H9 (cell line): Measurements from ENCODE around the gene C1orf226. TPM values are rescaled to one million over a fixed set of nuclear protein-coding genes. Genes with fewer than 3 reads are reported as not detected.
A peak's percentile ranks its signal among the peaks of the same experiment; 100 is the strongest.

Experiments used
- DNase-seq: peaks from one replicate; pipeline ENCODE4 v3.0.0-alpha.2; 2017
- H2AFZ ChIP-seq: one replicate; pipeline ENCODE4 v1.6.1; 2013; ENCODE audit warnings: mild to moderate bottlenecking, low read length, control low read depth, moderate library complexity
- H2AK5ac ChIP-seq: 2 replicates; pipeline ENCODE4 v1.6.1; 2013; ENCODE audit warnings: low read length, control low read depth, mixed read lengths; ENCODE audit not compliant: insufficient read length
- H2BK120ac ChIP-seq: one replicate; pipeline ENCODE4 v1.6.1; 2013; ENCODE audit warnings: low read depth, mild to moderate bottlenecking, low read length, control low read depth, inconsistent platforms; ENCODE audit not compliant: poor library complexity, severe bottlenecking
- H2BK12ac ChIP-seq: 2 replicates; pipeline ENCODE4 v1.6.1; 2013; ENCODE audit warnings: low read length, control low read depth, mixed read lengths, low read depth; ENCODE audit not compliant: insufficient read length
- H2BK15ac ChIP-seq: 2 replicates; pipeline ENCODE4 v1.6.1; 2013; ENCODE audit warnings: low read depth, low read length, control low read depth
- H2BK20ac ChIP-seq: one replicate; pipeline ENCODE4 v1.6.1; 2013; ENCODE audit warnings: low read depth, mild to moderate bottlenecking, low read length, control low read depth, inconsistent platforms; ENCODE audit not compliant: poor library complexity, severe bottlenecking
- H2BK5ac ChIP-seq: 2 replicates; pipeline ENCODE4 v1.6.1; 2013; ENCODE audit warnings: low read length, control low read depth, mixed read lengths; ENCODE audit not compliant: insufficient read length
- H3K14ac ChIP-seq: 2 replicates; pipeline ENCODE4 v1.6.1; 2013; ENCODE audit warnings: low read length, control low read depth; ENCODE audit not compliant: insufficient read depth
- H3K18ac ChIP-seq: 2 replicates; pipeline ENCODE4 v1.6.1; 2013; ENCODE audit warnings: low read depth, mild to moderate bottlenecking, mixed read lengths, low read length, control low read depth; ENCODE audit not compliant: insufficient read length
- H3K23ac ChIP-seq: 2 replicates; pipeline ENCODE4 v1.6.1; 2013; ENCODE audit warnings: low read length, control low read depth, mixed read lengths, low read depth; ENCODE audit not compliant: insufficient read length
- H3K23me2 ChIP-seq: 2 replicates; pipeline ENCODE4 v1.6.1; 2013; ENCODE audit warnings: low read depth, mild to moderate bottlenecking, mixed read lengths, low read length, control low read depth; ENCODE audit not compliant: insufficient read length, poor library complexity, severe bottlenecking
- H3K27ac ChIP-seq: 2 replicates; pipeline ENCODE4 v1.5.1; 2013; ENCODE audit warnings: low read length, control low read depth, mixed read lengths, low read depth; ENCODE audit not compliant: insufficient read length
- H3K27me3 ChIP-seq: 2 replicates; pipeline ENCODE4 v1.6.1; 2013; ENCODE audit warnings: low read length, control low read depth, inconsistent platforms; ENCODE audit not compliant: insufficient read depth
- H3K4ac ChIP-seq: 2 replicates; pipeline ENCODE4 v1.6.1; 2013; ENCODE audit warnings: low read depth, mild to moderate bottlenecking, control low read depth, inconsistent platforms, low read length, moderate library complexity
- H3K4me1 ChIP-seq: 2 replicates; pipeline ENCODE4 v1.6.1; 2013; ENCODE audit warnings: low read length, control low read depth, inconsistent platforms; ENCODE audit not compliant: insufficient read depth
- H3K4me2 ChIP-seq: 2 replicates; pipeline ENCODE4 v1.6.1; 2013; ENCODE audit warnings: low read length, control low read depth, mixed read lengths; ENCODE audit not compliant: insufficient read length, insufficient read depth
- H3K56ac ChIP-seq: 2 replicates; pipeline ENCODE4 v1.6.1; 2013; ENCODE audit warnings: low read depth, mild to moderate bottlenecking, mixed read lengths, low read length, control low read depth; ENCODE audit not compliant: insufficient read length
- H3K79me1 ChIP-seq: 2 replicates; pipeline ENCODE4 v1.6.1; 2013; ENCODE audit warnings: low read depth, mild to moderate bottlenecking, moderate library complexity, low read length, control low read depth, inconsistent platforms; ENCODE audit not compliant: insufficient read depth, poor library complexity, severe bottlenecking
- H3K79me2 ChIP-seq: 2 replicates; pipeline ENCODE4 v1.6.1; 2013; ENCODE audit warnings: low read length, control low read depth, inconsistent platforms; ENCODE audit not compliant: insufficient read depth
- H3K9ac ChIP-seq: 2 replicates; pipeline ENCODE4 v1.6.1; 2013; ENCODE audit warnings: low read length, control low read depth, mixed read lengths; ENCODE audit not compliant: insufficient read length; ENCODE audit errors: extremely low read depth
- H3K9me3 ChIP-seq: one replicate; pipeline ENCODE4 v1.6.1; 2013; ENCODE audit warnings: low read depth, low read length, inconsistent platforms; ENCODE audit not compliant: control insufficient read depth
- H3T11ph ChIP-seq: one replicate; pipeline ENCODE4 v1.6.1; 2013; ENCODE audit warnings: mild to moderate bottlenecking, low read length, control low read depth, inconsistent platforms
- H4K20me1 ChIP-seq: one replicate; pipeline ENCODE4 v1.6.1; 2013; ENCODE audit not compliant: control insufficient read depth, insufficient read length, insufficient read depth
- H4K5ac ChIP-seq: 2 replicates; pipeline ENCODE4 v1.6.1; 2013; ENCODE audit warnings: low read depth, mild to moderate bottlenecking, mixed read lengths, low read length, control low read depth; ENCODE audit not compliant: insufficient read length
- H4K8ac ChIP-seq: replicated peaks from 2 replicates; pipeline ENCODE4 v1.6.1; 2013; ENCODE audit warnings: low read length, control low read depth, mixed read lengths, low read depth; ENCODE audit not compliant: insufficient read length
- H4K91ac ChIP-seq: 2 replicates; pipeline ENCODE4 v1.6.1; 2013; ENCODE audit warnings: low read depth, mild to moderate bottlenecking, moderate library complexity, mixed read lengths, low read length, control low read depth; ENCODE audit not compliant: insufficient read length
- H3K27ac Mint-ChIP-seq, 3 experiments: 2 replicates in 2 of 3; 3 replicates in 1 of 3; pipeline ENCODE4 v1.8.0; 2020 to 2021; ENCODE audit warnings: mixed read lengths in 3 of 3, mild to moderate bottlenecking in 1 of 3, moderate library complexity in 1 of 3
- H3K27me3 Mint-ChIP-seq: 2 replicates; pipeline ENCODE4 v1.8.0; 2021; ENCODE audit warnings: low read depth, mild to moderate bottlenecking, moderate library complexity, mixed read lengths
- H3K36me3 Mint-ChIP-seq, 3 experiments: 2 replicates in 2 of 3; 3 replicates in 1 of 3; pipeline ENCODE4 v1.8.0; 2020 to 2021; ENCODE audit warnings: low read depth in 3 of 3, mixed read lengths in 3 of 3; ENCODE audit not compliant: insufficient read depth in 1 of 3
- H3K4me1 Mint-ChIP-seq, 2 experiments: 2 replicates each; pipeline ENCODE4 v1.8.0; 2020; ENCODE audit warnings: mixed read lengths in 2 of 2
- H3K4me3 Mint-ChIP-seq, 2 experiments: 2 replicates in 1 of 2; 3 replicates in 1 of 2; pipeline ENCODE4 v1.8.0; 2020 to 2021; ENCODE audit warnings: mild to moderate bottlenecking in 2 of 2, mixed read lengths in 2 of 2, moderate library complexity in 1 of 2
- H3K9me3 Mint-ChIP-seq, 2 experiments: 2 replicates in 1 of 2; 3 replicates in 1 of 2; pipeline ENCODE4 v1.8.0; 2020; ENCODE audit warnings: mild to moderate bottlenecking in 2 of 2, mixed read lengths in 2 of 2, moderate library complexity in 1 of 2
- WGBS: extraction: QIAGEN DNeasy Blood & Tissue Kit; methylation state at CpG from one replicate; pipeline ENCODE4 v1.1.7; 2013; ENCODE audit warnings: missing lambda C conversion rate, low lambda C conversion rate, mixed read lengths; ENCODE audit not compliant: insufficient read length; ENCODE audit errors: extremely low coverage; 5-methylcytosine and 5-hydroxymethylcytosine counted together
- total RNA-seq: library from RNA; stranded (reverse); gene quantifications from 2 replicates; pipeline ENCODE4 v1.2.1, GENCODE V29; 2021
- TF ChIP-seq, protein P1 (sequence below): fragments of 200-600 bp; sonication (generic); conservative IDR thresholded peaks from 3 replicates; pipeline ENCODE4 v1.8.0; 2021; ENCODE audit warnings: antibody characterized with exemption, mild to moderate bottlenecking

C1orf226 gene
- total RNA-seq, 1 experiment from 2014 or later = 11.5 TPM

DNA sequence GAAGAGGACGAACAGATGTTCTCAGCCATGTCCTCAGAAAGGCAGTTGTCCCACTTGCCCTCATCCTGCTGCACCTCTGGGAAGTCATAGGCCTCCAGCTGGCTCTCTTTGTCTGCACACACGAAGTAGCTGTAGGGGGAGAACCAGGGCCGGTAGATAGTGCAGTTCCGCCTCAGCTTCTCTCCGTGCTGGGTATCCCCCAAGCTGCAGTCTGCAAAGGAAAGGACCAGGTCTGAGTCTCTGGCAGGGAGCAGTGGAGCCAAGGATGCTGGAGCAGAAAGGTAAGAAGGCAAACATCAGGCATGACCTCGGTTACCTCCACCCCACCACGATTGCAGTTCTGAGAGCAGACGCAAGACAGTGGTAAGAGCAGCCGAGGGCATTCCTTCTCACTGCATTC, 7.1 kb upstream of the C1orf226 start:
- Histone ChIP-seq H2AFZ (no peak overlapping the region), H3K79me2 (no peaks in the 10 kb centered on the region), H3K4me2 (no peak overlapping the region), H3K4me1 (no peaks in the 10 kb centered on the region), H2BK20ac (no peak overlapping the region), H2BK15ac (no peak overlapping the region), H4K91ac (no peak overlapping the region), H3K27ac (no peak overlapping the region), H2BK120ac (no peak overlapping the region), H3K14ac (no peak overlapping the region), H4K5ac (no peak overlapping the region), H3K9ac (no peak overlapping the region), H3K4ac (no peak overlapping the region), H3K18ac (no peak overlapping the region), H4K8ac (no peak overlapping the region), H3K9me3 (no peaks in the 10 kb centered on the region), H2BK12ac (no peak overlapping the region), H3K23ac (no peak overlapping the region), H2BK5ac (no peak overlapping the region), H3K27me3 (no peaks in the 10 kb centered on the region), H3K79me1 (no peaks in the 10 kb centered on the region), H3K56ac (no peak overlapping the region), H3K23me2 (no peaks in the 10 kb centered on the region), H2AK5ac (no peak overlapping the region), H3T11ph (no peak overlapping the region), H4K20me1 (no peaks in the 10 kb centered on the region)
- H3K4me3 Mint-ChIP-seq = no peak overlapping the region
- H3K36me3 Mint-ChIP-seq = peaks cover 0 to 8% (median 2%) of the 10 kb centered on the region in 3 experiments; a peak in 3 of 7 replicates
- TF ChIP-seq, protein P1, sequence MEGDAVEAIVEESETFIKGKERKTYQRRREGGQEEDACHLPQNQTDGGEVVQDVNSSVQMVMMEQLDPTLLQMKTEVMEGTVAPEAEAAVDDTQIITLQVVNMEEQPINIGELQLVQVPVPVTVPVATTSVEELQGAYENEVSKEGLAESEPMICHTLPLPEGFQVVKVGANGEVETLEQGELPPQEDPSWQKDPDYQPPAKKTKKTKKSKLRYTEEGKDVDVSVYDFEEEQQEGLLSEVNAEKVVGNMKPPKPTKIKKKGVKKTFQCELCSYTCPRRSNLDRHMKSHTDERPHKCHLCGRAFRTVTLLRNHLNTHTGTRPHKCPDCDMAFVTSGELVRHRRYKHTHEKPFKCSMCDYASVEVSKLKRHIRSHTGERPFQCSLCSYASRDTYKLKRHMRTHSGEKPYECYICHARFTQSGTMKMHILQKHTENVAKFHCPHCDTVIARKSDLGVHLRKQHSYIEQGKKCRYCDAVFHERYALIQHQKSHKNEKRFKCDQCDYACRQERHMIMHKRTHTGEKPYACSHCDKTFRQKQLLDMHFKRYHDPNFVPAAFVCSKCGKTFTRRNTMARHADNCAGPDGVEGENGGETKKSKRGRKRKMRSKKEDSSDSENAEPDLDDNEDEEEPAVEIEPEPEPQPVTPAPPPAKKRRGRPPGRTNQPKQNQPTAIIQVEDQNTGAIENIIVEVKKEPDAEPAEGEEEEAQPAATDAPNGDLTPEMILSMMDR = no peak
- no peaks in the 10 kb centered on the region for H3K27me3 Mint-ChIP-seq
- no peaks in the 10 kb centered on the region for H3K9me3 Mint-ChIP-seq
- DNase-seq = no peak
- peak overlapping the region in 1 of 3 experiments; percentile 50; a peak in 1 of 7 replicates for H3K27ac Mint-ChIP-seq
- H3K4me1 Mint-ChIP-seq = no peaks in the 10 kb centered on the region
- WGBS = no CpG with 5 or more reads among the region's 9 CpGs
